GM18526 (cell line): ENCODE results near the gene ARID3B.

ENCODE experiments used
- POLR2A ChIP-seq: IDR thresholded peaks from 3 replicates; pipeline ENCODE4 v1.6.1; 2011; ENCODE audit not compliant: insufficient read length; ENCODE audit errors: extremely low read depth

ARID3B gene, protein sequence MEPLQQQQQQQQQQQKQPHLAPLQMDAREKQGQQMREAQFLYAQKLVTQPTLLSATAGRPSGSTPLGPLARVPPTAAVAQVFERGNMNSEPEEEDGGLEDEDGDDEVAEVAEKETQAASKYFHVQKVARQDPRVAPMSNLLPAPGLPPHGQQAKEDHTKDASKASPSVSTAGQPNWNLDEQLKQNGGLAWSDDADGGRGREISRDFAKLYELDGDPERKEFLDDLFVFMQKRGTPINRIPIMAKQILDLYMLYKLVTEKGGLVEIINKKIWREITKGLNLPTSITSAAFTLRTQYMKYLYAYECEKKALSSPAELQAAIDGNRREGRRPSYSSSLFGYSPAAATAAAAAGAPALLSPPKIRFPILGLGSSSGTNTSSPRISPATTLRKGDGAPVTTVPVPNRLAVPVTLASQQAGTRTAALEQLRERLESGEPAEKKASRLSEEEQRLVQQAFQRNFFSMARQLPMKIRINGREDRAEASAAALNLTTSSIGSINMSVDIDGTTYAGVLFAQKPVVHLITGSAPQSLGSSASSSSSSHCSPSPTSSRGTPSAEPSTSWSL

DNA sequence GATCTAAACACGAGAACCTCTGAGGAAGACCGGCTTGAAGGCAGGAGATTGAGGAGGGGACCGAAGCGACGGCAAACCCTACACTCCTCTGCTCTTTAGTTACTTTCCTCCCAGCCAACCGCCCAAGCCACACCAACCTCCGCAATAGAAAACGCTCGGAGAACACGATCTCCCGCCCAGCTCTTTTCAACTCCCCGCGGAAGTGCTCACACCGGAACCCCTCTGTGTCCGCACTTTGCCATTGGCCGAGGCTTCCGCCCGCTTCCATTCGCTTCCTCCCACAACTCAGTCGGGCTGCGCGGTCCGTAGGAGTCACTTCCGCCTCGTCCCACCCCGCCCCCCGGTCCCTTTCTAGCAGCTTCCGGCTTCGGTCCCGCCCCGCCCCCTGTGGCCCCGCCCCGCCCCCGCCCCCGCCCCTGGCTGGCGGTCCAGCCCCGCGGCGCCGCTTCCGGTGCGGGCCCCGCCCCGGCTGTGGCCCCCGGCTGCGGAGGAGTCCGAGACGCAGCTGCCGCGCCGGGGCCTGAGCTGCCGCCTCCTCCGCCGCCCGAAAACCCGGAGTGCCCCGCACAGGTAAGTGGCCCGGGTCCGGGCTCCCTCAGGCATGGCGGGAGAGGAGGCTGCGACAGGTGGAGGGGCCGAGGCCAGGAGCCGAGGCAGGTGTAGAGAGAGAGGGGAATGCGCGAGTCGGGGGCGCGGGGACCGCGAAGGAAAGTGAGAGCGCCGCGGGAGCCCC, at the start of gene ARID3B:
Gene ARID3B, plus strand, starts transcription at position 460 of the 733 bp plus-strand sequence. CDS start 2,717 bp downstream, outside the sequence.
- TF ChIP-seq POLR2A: peak; percentile 81

DNA sequence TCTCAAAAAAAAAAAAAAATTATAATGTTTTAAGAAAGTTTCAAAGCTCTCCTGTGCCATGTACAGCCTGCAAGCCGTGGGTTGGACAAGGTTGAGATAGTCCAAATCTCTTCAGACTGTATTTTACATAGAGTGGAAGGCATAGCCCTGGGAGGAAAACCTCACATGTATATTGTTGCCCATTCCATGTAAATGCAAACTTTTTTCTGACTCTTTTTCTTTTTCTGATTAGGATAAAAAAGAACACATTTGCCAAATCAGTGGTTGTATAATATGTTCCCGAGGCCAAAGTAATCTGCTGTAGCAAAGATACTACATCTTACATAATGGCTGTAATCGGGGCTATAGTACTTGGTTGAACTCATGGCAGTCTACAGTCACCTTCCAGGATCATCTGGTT, 44.4 kb upstream of the ARID3B start:
- no peak for TF ChIP-seq POLR2A

DNA sequence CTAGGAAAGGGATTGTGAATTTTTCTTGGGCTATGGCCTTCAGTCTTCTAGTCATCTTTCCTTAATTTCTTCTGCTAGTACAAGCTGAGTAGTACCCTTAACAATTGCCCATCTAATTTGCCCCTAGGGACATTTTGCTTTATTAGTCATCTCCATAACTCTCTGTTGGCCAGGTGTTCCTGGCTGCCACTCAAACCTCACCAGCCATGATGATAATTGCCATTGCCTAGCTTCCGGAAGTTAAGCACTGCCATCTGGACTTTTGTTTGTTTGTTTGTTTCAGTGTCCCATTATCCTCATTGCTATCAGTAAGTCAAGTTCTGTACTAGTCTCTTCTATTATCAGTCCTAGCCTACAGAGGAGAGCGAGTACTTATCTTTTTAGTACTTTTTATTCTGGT, 43.4 kb upstream of the ARID3B start:
- no peak for TF ChIP-seq POLR2A

DNA sequence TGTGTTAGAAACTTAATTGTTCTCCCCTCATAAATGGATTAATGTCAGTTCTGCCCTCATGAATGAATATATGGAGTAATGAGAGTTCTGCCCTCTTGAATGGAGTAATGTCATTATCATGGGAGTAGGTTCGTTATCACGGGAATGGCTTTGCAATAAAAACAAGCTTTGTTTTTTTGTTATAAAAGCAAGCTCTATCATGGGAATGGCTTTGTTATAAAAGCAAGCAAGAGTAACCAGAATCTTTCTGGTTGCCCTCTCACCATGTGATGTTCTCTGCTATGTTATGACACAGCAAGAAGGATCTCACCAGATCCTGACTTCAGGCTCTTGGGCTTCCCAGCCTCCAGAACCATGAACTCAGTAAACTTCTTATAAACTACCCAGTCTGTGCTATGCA, 41.7 kb upstream of the ARID3B start:
- TF ChIP-seq POLR2A: no peak

DNA sequence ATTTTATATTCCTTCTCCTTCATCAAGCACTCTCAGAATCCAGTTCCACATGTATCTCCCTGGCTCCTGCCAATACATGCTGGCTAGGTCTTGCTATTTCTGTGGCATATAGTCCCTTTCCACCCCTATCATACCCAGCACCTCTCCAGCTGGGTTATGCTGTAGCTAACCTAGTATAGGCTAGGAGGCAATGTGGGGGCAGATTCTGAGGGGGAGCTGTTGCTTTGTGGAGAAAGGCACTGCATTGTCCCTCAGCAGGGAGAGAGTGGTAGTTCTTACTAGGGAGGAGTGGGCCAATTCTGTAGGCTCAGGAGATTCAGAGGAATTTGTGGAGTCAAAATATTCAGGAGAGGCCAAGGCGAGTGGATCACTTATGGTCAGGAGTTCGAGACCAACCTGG, 40.6 kb upstream of the ARID3B start:
- TF ChIP-seq POLR2A: no peak

DNA sequence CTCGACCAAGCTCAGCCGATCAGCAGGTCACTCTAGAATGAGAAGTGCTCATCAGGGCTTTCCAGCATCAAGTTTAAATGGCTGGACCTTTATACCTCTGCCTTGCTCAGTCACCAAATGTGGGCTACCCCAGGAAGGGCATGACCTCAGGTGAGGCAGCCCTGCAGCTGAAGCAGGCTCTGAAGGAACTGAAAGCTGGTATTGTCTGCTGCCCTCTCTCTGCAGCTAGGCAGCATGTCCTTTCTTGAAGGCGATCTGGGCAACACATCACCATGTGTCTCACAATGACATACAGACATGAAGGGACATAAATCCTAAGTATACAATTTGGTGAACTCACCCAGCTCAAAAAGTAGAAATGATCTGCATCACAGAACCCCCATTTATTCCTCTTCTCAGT, 38.7 kb upstream of the ARID3B start:
- TF ChIP-seq POLR2A: no peak

DNA sequence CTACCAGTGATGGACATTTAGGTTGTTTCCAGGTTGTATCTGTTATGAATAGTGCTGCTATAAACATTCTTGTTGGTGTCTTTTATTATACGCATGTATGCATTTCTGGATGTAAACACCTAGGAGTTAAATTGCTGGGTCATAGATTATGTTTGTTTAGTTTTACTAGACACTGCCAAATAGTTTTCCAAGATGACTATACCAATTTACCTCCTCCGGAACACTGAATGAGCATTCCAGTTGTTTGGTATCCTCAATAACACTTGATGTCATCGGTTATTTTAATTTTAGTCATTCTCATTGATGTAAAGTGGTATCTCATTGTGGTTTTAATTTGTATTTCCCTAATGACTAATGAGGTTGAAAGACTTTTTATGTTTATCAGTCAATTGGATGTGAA, 36.6 kb upstream of the ARID3B start:
- no peak for TF ChIP-seq POLR2A

DNA sequence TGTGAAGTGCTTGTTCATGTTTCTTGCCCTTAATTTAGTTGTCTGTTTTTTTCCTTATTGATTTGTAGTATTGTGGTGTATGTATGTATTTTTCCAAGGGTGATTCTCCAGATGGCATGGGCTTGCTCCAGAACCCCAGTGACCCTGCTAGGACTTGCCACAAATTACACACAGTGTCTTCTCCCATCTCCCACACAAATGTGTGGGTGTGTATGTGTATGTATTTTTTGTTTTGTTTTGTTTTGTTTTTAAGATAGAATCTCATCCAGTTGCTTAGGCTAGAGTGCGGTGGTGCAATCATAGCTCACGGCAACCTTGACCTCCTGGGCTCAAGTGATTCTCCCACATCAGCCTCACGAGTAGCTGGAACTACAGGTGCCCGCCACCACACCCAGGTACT, 36.2 kb upstream of the ARID3B start:
- no peak for TF ChIP-seq POLR2A

DNA sequence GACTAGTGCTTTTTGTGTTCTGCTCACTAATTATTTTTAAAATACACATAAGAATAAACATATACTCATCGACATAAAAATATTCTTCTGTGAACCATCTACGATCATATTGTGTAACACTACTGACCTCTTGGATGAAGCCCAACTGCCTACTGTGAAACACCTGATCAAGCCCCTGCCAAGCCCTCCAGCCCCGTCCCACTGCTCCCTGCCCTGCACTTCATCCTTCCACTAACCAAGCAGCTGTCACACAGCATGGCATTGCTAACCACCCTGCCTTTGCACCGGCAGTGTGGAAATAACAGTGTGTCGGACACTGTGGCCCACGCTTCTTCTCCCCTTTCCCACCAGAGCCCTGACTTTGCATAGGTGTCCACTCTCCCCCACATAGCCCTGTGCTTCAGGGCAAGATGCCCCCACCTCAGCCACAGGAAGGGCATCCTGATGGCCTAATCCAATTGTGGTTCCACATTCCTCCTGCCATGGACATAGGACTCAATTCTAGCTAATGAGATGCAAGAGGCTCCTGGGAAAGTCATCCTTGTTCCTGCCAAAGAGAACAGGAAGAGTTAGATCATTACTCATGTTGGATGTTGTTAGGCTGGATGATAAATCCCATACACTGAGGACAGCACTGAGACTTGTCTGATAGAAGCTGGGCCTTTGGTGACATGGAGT, 35.0 kb upstream of the ARID3B start:
- no peak for TF ChIP-seq POLR2A

DNA sequence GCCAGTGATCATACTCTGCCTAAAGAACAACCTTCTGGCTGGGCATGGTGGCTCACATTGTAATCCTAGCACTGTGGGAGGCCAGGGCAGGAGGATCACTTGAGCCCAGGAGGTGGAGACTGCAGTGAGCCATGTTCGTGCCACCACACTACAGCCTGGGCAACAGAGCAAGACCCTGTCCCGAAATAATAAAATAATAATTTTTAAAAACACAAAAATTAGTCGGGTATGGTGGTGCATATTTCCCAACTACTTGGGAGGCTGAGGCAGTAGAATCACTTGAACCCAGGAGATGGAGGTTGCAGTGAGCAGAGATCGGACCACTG, 34.5 kb upstream of the ARID3B start:
- TF ChIP-seq POLR2A: no peak

DNA sequence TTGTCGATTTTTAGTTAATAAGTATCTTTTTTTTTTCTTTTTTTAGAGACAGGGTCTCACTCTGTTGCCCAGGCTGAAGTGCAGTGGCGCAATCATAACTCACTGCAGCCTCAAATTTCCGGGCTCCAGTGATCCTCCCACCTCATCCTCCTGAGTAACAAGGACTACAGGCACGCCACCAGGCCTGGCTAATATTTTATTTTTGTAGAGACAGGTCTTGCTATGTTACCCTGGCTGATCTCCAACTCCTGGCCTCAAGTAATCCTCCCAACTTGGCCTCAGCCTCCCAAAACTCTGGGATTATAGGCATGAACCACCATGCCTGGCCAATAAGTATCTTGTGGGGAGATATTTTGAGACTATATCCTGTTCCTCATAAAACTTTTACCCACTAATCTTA, 29.4 kb upstream of the ARID3B start:
- TF ChIP-seq POLR2A: no peak

DNA sequence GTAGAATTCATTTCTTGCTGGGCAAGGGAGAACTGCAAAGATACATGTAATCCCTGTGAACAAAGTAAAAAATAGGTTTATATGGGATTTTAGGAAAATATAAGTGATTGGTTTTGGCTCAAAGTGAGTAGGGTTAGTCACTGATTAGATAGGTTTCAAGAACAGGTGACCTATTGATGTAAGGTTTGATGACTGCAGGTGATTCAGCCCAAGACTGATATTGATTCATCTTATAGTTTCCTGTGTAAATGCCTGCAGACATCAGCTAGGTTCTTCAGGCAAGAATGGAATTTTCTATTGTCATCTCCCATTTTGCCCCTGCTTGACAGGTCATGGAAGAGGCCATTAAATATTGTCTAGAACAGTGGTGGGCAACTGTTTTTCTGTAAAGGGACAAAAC, 23.9 kb upstream of the ARID3B start:
- TF ChIP-seq POLR2A: no peak

DNA sequence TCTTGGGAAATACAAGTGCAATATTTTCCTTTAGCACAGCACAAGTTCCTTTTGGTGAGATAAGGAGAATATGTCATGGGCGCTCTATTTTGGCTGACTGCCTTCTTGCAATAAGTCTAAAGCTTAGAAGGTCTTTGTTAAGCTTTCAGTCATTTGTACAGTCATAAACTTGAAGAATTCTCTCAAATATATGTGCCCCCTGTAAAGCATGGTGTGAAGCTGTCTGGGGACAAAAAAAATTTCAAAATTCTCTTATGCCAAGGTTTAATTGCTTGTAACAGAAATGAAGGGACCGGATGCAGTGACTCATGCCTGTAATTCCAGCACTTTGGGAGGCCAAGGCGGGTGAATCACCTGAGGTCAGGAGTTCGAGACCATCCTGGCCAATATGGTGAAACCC, 21.7 kb upstream of the ARID3B start:
- no peak for TF ChIP-seq POLR2A

DNA sequence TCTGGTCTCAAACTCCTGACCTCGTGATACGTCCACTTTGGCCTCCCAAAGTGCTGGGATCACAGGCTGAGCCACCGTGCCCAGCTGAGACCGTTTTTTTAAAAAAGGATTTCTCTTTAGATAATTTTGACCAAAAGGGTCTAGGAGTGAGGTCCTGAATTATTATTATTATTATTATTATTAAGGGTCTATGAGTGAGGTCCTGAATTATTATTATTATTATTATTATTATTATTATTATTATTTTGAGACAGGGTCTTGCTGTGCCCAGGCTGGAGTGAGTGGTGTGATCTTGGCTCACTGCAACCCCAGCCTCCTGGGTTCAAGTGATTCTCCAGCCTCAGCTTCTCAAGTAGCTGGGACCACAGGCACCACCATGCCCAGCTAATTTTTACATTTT, 20.6 kb upstream of the ARID3B start:
- TF ChIP-seq POLR2A: no peak

DNA sequence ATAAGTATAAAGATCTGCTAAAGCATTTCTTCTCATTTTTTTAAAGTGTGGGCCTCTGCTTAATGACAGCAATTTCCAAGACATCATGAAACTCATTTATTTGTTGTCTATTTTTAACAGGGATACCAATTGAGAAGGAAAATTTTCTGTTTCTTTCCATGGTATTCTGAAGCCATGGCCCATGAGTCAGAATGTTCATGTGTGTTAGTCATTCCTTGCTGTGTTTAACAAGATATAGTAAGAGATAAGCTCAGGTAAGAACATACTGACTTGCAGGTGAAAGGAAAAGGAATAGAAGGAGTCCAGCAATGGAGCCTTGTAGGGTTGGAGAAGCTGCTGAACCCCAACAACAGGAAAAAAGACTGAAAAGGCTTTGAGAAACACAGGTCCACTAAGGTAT, 17.0 kb upstream of the ARID3B start:
- TF ChIP-seq POLR2A: no peak

DNA sequence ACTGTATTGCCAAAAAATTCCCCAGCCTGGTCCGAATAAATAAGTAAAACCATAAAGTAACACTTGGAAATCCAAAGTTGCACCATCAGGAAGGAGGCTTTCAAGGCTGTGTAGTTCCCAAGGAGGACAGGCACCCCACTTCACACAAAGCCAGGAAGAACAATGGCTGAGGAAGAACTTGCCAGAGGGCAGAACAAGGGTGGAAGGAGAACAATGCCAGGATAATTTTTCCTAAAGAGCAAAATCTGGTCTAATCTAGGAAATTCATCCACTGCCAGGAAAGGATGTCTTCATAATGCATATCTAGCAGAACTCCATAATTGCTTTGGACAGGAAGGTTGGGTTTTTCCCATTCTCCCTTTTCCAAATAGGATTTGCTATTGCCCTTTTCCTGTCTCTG, 15.7 kb upstream of the ARID3B start:
- TF ChIP-seq POLR2A: no peak

DNA sequence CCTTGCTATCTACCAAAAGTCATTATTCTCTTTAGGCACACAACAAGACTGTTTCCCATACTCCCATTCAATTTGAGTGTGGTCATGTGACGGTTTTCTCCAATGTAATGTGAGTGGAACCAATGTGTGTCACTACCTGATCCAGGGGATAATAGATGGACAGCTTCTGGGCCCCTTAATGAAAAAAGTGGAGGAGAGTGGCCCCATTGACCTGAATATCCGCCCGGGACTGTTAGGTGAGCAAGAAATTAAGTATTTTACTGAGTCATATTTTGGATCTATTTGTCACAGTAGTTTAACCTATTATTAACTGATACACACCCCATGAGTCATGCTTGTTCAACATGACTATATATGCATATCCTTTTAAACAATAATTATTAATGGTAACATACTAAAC, 15.1 kb upstream of the ARID3B start:
- no peak for TF ChIP-seq POLR2A

DNA sequence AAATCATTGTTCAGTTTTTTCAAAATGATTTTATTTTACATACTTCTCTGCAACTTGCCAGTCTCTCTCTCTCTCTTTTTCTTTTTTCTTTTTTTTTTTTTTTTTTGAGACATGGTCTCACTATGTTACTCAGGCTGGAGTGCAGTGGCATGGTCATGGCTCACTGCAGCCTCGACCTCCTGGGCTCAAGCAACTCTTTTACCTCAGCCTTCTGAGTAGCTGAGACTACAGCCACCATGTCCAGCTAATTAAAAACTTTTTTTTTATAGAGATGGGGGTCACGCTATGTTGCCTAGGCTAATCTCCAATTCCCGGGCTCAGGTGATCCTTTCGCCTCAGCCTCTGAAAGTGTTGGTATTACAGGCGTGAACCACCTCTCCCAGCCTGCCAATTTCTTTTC, 12.1 kb upstream of the ARID3B start:
- no peak for TF ChIP-seq POLR2A
